ENCODE measurements around the gene CHST9.

The CHST9 gene

GRCh38 chr18:26874283-26874682 lies 310.8 kb downstream of the CHST9 start:
- Histone ChIP-seq H3K4me3 (ENCODE audit: low read depth, low read length) (no peak overlapping the region), H3K9ac (ENCODE audit: low read depth, low read length) (no peak overlapping the region), H3K4me1 (ENCODE audit: control insufficient read depth, insufficient read depth, low read length) (no peaks in the 10 kb centered on the region), H3K36me3 (ENCODE audit: control insufficient read depth, insufficient read depth, low read length) (no peaks in the 10 kb centered on the region), H3K27me3 (ENCODE audit: control insufficient read depth, insufficient read depth, low read length) (no peaks in the 10 kb centered on the region), H3K9me3 (ENCODE audit: control insufficient read depth, insufficient read depth, low read length) (no peaks in the 10 kb centered on the region)

- no peaks in the 10 kb centered on the region for H3K9me3 ChIP-seq (ENCODE audit: control insufficient read depth, insufficient read depth, low read length)
- no peak overlapping the region for H3K4me3 ChIP-seq (ENCODE audit: low read depth, low read length)
- H3K4me1 ChIP-seq (ENCODE audit: control insufficient read depth, insufficient read depth, low read length) = peaks cover 6% of the 10 kb centered on the region
- no peaks in the 10 kb centered on the region for H3K36me3 ChIP-seq (ENCODE audit: control insufficient read depth, insufficient read depth, low read length)
- no peak overlapping the region for H3K9ac ChIP-seq (ENCODE audit: low read depth, low read length)
- H3K27me3 ChIP-seq (ENCODE audit: control insufficient read depth, insufficient read depth, low read length) = peaks cover 4% of the 10 kb centered on the region
Observed at GRCh38 chr18:26869640-26870039, 315.5 kb downstream of the CHST9 start.

GRCh38 chr18:26868968-26869586 lies 316.0 kb downstream of the CHST9 start:
- H3K27me3 ChIP-seq (ENCODE audit: control insufficient read depth, insufficient read depth, low read length) = peaks cover 5% of the 10 kb centered on the region
- no peaks in the 10 kb centered on the region for H3K9me3 ChIP-seq (ENCODE audit: control insufficient read depth, insufficient read depth, low read length)
- H3K4me3 ChIP-seq (ENCODE audit: low read depth, low read length) = no peak overlapping the region
- H3K4me1 ChIP-seq (ENCODE audit: control insufficient read depth, insufficient read depth, low read length) = peaks cover 6% of the 10 kb centered on the region
- no peak overlapping the region for H3K9ac ChIP-seq (ENCODE audit: low read depth, low read length)
- H3K36me3 ChIP-seq (ENCODE audit: control insufficient read depth, insufficient read depth, low read length) = no peaks in the 10 kb centered on the region

- H3K36me3 ChIP-seq (ENCODE audit: control insufficient read depth, insufficient read depth, low read length) = no peaks in the 10 kb centered on the region
- no peaks in the 10 kb centered on the region for H3K9me3 ChIP-seq (ENCODE audit: control insufficient read depth, insufficient read depth, low read length)
- H3K4me1 ChIP-seq (ENCODE audit: control insufficient read depth, insufficient read depth, low read length) = peaks cover 6% of the 10 kb centered on the region
- peaks cover 13% of the 10 kb centered on the region for H3K27me3 ChIP-seq (ENCODE audit: control insufficient read depth, insufficient read depth, low read length)
- H3K9ac ChIP-seq (ENCODE audit: low read depth, low read length) = no peak overlapping the region
- H3K4me3 ChIP-seq (ENCODE audit: low read depth, low read length) = no peak overlapping the region
Observed at GRCh38 chr18:26867471-26867870, 317.6 kb downstream of the CHST9 start.

- Histone ChIP-seq H3K4me1 (ENCODE audit: control insufficient read depth, insufficient read depth, low read length) (peaks cover 6% of the 10 kb centered on the region), H3K4me3 (ENCODE audit: low read depth, low read length) (no peak within 1 kb of the TSS), H3K36me3 (ENCODE audit: control insufficient read depth, insufficient read depth, low read length) (no peaks in the 10 kb centered on the region), H3K27me3 (ENCODE audit: control insufficient read depth, insufficient read depth, low read length) (peaks cover 18% of the 10 kb centered on the region), H3K9me3 (ENCODE audit: control insufficient read depth, insufficient read depth, low read length) (no peaks in the 10 kb centered on the region), H3K9ac (ENCODE audit: low read depth, low read length) (no peak within 1 kb of the TSS)
Observed at GRCh38 chr18:26865557-26865956, 319.6 kb downstream of the CHST9 start, which contains the start of gene AQP4. TSS of gene AQP4 (minus strand) at chr18:26865707. CDS start at chr18:26865689, 18 bp downstream.

- peaks cover 18% of the 10 kb centered on the region for H3K27me3 ChIP-seq (ENCODE audit: control insufficient read depth, insufficient read depth, low read length)
- H3K9ac ChIP-seq (ENCODE audit: low read depth, low read length) = no peak overlapping the region
- H3K9me3 ChIP-seq (ENCODE audit: control insufficient read depth, insufficient read depth, low read length) = no peaks in the 10 kb centered on the region
- H3K4me1 ChIP-seq (ENCODE audit: control insufficient read depth, insufficient read depth, low read length) = peaks cover 6% of the 10 kb centered on the region
- no peaks in the 10 kb centered on the region for H3K36me3 ChIP-seq (ENCODE audit: control insufficient read depth, insufficient read depth, low read length)
- no peak overlapping the region for H3K4me3 ChIP-seq (ENCODE audit: low read depth, low read length)
Observed at GRCh38 chr18:26864658-26865057, 320.4 kb downstream of the CHST9 start.

GRCh38 chr18:26863921-26864497 lies 321.1 kb downstream of the CHST9 start:
- Histone ChIP-seq H3K9me3 (ENCODE audit: control insufficient read depth, insufficient read depth, low read length) (no peaks in the 10 kb centered on the region), H3K9ac (ENCODE audit: low read depth, low read length) (no peak overlapping the region), H3K4me3 (ENCODE audit: low read depth, low read length) (peak overlapping the region; percentile 64), H3K36me3 (ENCODE audit: control insufficient read depth, insufficient read depth, low read length) (no peaks in the 10 kb centered on the region), H3K4me1 (ENCODE audit: control insufficient read depth, insufficient read depth, low read length) (peaks cover 6% of the 10 kb centered on the region), H3K27me3 (ENCODE audit: control insufficient read depth, insufficient read depth, low read length) (peaks cover 18% of the 10 kb centered on the region)

GRCh38 chr18:26863122-26863879 lies 321.8 kb downstream of the CHST9 start:
- H3K27me3 ChIP-seq (ENCODE audit: control insufficient read depth, insufficient read depth, low read length) = peaks cover 18% of the 10 kb centered on the region
- H3K9ac ChIP-seq (ENCODE audit: low read depth, low read length) = peak overlapping the region; percentile 48
- peaks cover 6% of the 10 kb centered on the region for H3K4me1 ChIP-seq (ENCODE audit: control insufficient read depth, insufficient read depth, low read length)
- H3K4me3 ChIP-seq (ENCODE audit: low read depth, low read length) = peak overlapping the region; percentile 64
- H3K9me3 ChIP-seq (ENCODE audit: control insufficient read depth, insufficient read depth, low read length) = no peaks in the 10 kb centered on the region
- no peaks in the 10 kb centered on the region for H3K36me3 ChIP-seq (ENCODE audit: control insufficient read depth, insufficient read depth, low read length)

- H3K4me3 ChIP-seq (ENCODE audit: low read depth, low read length) = no peak overlapping the region
- peaks cover 6% of the 10 kb centered on the region for H3K4me1 ChIP-seq (ENCODE audit: control insufficient read depth, insufficient read depth, low read length)
- H3K9ac ChIP-seq (ENCODE audit: low read depth, low read length) = no peak overlapping the region
- no peaks in the 10 kb centered on the region for H3K9me3 ChIP-seq (ENCODE audit: control insufficient read depth, insufficient read depth, low read length)
- no peaks in the 10 kb centered on the region for H3K36me3 ChIP-seq (ENCODE audit: control insufficient read depth, insufficient read depth, low read length)
- H3K27me3 ChIP-seq (ENCODE audit: control insufficient read depth, insufficient read depth, low read length) = peaks cover 18% of the 10 kb centered on the region
Observed at GRCh38 chr18:26862084-26862483, 323.0 kb downstream of the CHST9 start.

Measured in iPS-15b (cell line).